Body of pancreas (tissue), 4 donors: ENCODE data around the gene CCSER2.

Experiments
- POLR2A ChIP-seq, 3 donors: fragments of 450-650 bp; IDR thresholded peaks; one replicate each; pipeline ENCODE4 v1.6.1; 2016; ENCODE audit warnings: antibody characterized with exemption in 3 of 3, mild to moderate bottlenecking in 2 of 3
- TF ChIP-seq, protein P1 (sequence below), 7 experiments: fragments of 450-650 bp in 4 of 7; fragments of 200-600 bp in 3 of 7; sonication (generic) in 3 of 7; IDR thresholded peaks; one replicate each; pipeline ENCODE4 v1.5.1; 2016 to 2019; ENCODE audit warnings: antibody characterized with exemption in 7 of 7

DNA sequence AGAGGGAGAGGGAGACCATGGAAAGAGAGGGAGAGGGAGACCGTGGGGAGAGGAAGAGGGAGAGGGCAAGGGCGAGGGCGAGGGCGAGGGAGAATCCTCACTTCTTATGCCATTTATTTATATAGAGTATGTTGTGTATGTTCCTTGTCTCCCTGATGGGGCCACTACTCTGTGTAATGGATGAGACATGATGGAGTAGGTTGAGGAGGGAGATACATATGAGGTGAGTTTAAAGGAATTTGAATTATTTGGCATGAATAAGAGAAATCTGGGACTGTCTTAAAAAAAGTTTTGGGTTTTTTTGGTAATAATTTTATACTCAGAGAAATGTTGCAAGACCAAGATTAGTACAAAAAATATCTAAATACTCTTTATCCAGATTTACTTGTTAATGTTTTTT is 20.1 kb downstream of the CCSER2 start:
- TF ChIP-seq, protein P1, sequence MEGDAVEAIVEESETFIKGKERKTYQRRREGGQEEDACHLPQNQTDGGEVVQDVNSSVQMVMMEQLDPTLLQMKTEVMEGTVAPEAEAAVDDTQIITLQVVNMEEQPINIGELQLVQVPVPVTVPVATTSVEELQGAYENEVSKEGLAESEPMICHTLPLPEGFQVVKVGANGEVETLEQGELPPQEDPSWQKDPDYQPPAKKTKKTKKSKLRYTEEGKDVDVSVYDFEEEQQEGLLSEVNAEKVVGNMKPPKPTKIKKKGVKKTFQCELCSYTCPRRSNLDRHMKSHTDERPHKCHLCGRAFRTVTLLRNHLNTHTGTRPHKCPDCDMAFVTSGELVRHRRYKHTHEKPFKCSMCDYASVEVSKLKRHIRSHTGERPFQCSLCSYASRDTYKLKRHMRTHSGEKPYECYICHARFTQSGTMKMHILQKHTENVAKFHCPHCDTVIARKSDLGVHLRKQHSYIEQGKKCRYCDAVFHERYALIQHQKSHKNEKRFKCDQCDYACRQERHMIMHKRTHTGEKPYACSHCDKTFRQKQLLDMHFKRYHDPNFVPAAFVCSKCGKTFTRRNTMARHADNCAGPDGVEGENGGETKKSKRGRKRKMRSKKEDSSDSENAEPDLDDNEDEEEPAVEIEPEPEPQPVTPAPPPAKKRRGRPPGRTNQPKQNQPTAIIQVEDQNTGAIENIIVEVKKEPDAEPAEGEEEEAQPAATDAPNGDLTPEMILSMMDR (IDR thresholded peaks at IDR 0.05), result no peak
- TF ChIP-seq POLR2A (IDR thresholded peaks at IDR 0.05), result no peak
